ENCODE data around the gene SDK1.

Gene SDK1

DNA sequence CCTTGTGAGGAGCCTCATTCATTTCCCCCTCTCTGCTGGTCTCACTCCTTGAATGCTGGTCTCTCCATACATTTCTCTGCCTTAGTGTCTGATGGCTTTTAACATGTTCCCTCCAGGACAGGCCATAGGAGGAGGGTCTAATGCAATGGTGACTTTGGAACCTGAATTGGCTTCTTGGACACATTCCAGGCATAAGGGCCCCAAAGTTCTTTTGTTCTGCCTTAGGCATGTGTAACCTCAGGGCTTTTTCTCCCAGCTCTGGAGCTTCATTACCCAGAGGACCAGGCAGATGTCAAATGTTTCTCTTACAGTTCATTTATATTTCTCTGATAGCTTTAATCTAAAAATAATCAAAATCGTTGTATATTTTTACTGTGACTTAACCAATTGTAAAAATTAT, 162.6 kb downstream of the SDK1 start:
- no peak overlapping the region for H3K4me3 ChIP-seq (ENCODE audit: low read depth, low read length)
- no peak for DNase-seq (ENCODE audit: low read depth)
- no peak for TF ChIP-seq CTCF (IDR thresholded peaks at IDR 0.05; ENCODE audit: insufficient read depth, low read depth, low read length, missing control alignments)

GRCh38 chr7:3464900-3465622, 164.0 kb downstream of the SDK1 start:
- TF ChIP-seq CTCF (IDR thresholded peaks at IDR 0.05; ENCODE audit: insufficient read depth, low read depth, low read length, missing control alignments), result no peak
- DNase-seq (ENCODE audit: low read depth), result no peak
- no peak overlapping the region for H3K4me3 ChIP-seq (ENCODE audit: low read depth, low read length)

DNA sequence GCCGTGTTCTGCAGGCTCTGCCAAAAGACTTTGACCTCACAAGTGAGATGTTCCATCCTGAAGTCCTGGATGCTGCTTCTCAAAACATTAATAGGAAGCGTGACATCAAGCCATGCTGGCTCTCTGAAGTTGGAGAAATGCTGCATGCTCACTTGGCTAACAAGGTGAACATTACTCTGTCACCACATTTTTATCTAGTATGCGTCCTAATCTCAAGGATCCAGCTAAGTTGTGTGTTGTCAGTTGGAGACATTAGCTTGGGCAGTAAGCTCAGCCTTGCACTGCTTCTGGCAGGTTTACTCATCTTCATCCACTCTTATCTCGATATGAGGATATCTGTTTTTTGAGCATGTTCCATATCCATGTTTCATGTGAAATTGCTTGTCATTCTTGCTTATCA, 165.2 kb downstream of the SDK1 start:
- no peak for DNase-seq (ENCODE audit: low read depth)
- H3K4me3 ChIP-seq (ENCODE audit: low read depth, low read length), result no peak overlapping the region
- no peak for TF ChIP-seq CTCF (IDR thresholded peaks at IDR 0.05; ENCODE audit: insufficient read depth, low read depth, low read length, missing control alignments)

DNA sequence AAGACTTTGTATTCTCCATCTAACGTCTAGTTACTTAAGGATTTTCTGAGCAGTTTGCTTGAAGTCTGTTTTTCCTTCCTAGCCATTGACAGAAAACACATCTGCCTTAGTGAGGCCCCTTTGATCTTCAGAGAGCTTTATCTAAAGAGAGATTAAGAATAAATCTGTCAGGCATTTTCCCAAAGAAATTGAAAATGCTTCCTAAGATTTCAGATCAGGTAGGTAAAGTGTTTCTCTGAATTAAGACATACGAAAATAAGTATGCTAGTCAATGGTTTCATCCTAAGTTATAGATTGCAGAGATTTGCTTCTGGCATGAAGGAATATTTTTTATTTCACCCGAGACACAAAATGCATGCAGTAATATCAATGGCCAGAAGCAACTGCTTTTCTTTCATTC, 168.6 kb downstream of the SDK1 start:
- H3K4me3 ChIP-seq (ENCODE audit: low read depth, low read length), result no peak overlapping the region
- no peak for DNase-seq (ENCODE audit: low read depth)
- TF ChIP-seq CTCF (IDR thresholded peaks at IDR 0.05; ENCODE audit: insufficient read depth, low read depth, low read length, missing control alignments), result no peak

DNA sequence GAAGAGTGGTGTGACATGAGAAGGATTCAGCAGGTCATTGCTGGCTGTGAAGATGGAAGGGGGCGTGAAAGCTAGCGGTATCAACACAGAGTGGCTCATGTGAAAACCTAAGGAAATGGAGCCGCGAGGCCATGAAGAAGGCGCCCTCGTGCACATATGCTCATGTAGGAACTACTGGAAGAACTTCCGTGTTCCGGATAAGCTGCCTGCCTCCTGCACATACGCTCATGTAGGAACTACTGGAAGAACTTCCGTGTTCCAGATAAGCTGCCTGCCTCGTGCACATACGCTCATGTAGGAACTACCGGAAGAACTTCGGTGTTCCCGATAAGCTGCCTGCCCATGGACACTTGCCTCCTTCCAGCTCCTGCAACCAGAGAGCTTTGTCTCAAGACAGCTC, 179.1 kb downstream of the SDK1 start:
- no peak for DNase-seq (ENCODE audit: low read depth)
- H3K4me3 ChIP-seq (ENCODE audit: low read depth, low read length), result no peak overlapping the region
- TF ChIP-seq CTCF (IDR thresholded peaks at IDR 0.05; ENCODE audit: insufficient read depth, low read depth, low read length, missing control alignments), result no peak

GRCh38 chr7:3481435-3481834, 180.4 kb downstream of the SDK1 start:
- DNase-seq (ENCODE audit: low read depth), result no peak
- TF ChIP-seq CTCF (IDR thresholded peaks at IDR 0.05; ENCODE audit: insufficient read depth, low read depth, low read length, missing control alignments), result no peak
- no peak overlapping the region for H3K4me3 ChIP-seq (ENCODE audit: low read depth, low read length)
